ENCODE data around the gene INPP4A. TPM values are rescaled to one million over a fixed set of nuclear protein-coding genes. Genes with fewer than 3 reads are reported as not detected.

INPP4A gene
- total RNA-seq, 4 donors from 2014 or later = 13.6 to 25.2 (median 17.2) TPM

DNA sequence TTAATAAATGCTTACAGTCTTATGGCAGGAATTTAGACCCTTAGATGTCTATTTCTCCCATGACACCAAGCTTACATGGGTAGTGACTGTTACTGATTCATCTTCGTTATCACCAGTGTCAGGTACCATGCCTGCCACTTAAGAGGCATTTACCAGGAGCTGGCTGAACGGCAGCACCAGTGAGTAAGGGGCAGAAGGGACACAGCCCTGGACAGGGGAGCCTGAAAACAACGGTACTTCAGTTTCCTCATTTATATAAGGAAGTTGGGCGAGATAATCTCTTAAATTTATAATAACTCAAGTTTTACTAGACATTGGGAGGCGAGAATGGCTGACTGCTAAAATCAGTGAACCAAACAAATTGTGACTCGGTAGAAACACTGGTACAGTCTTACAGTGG lies 162.4 kb downstream of the INPP4A start:
- TF ChIP-seq, protein P1, sequence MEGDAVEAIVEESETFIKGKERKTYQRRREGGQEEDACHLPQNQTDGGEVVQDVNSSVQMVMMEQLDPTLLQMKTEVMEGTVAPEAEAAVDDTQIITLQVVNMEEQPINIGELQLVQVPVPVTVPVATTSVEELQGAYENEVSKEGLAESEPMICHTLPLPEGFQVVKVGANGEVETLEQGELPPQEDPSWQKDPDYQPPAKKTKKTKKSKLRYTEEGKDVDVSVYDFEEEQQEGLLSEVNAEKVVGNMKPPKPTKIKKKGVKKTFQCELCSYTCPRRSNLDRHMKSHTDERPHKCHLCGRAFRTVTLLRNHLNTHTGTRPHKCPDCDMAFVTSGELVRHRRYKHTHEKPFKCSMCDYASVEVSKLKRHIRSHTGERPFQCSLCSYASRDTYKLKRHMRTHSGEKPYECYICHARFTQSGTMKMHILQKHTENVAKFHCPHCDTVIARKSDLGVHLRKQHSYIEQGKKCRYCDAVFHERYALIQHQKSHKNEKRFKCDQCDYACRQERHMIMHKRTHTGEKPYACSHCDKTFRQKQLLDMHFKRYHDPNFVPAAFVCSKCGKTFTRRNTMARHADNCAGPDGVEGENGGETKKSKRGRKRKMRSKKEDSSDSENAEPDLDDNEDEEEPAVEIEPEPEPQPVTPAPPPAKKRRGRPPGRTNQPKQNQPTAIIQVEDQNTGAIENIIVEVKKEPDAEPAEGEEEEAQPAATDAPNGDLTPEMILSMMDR (IDR thresholded peaks at IDR 0.05) = no peak
- TF ChIP-seq POLR2A (IDR thresholded peaks at IDR 0.05) (no peak), POLR2AphosphoS5 (IDR thresholded peaks at IDR 0.05) (no peak), EP300 (IDR thresholded peaks at IDR 0.05) (no peak)
- DNase-seq (ENCODE audit: low spot score in 2 of 2) = no peak
- H3K27me3 ChIP-seq = no peaks in the 10 kb centered on the region
- WGBS = 73% methylated on average over 6 of the region's 6 CpGs
- H3K27ac ChIP-seq = no peak overlapping the region
- peak overlapping the region; percentile 92 for H3K4me3 ChIP-seq
- H3K9me3 ChIP-seq = no peaks in the 10 kb centered on the region
- H3K4me1 ChIP-seq = peaks cover 56% of the 10 kb centered on the region
- H3K36me3 ChIP-seq = peaks cover 23% of the 10 kb centered on the region

DNA sequence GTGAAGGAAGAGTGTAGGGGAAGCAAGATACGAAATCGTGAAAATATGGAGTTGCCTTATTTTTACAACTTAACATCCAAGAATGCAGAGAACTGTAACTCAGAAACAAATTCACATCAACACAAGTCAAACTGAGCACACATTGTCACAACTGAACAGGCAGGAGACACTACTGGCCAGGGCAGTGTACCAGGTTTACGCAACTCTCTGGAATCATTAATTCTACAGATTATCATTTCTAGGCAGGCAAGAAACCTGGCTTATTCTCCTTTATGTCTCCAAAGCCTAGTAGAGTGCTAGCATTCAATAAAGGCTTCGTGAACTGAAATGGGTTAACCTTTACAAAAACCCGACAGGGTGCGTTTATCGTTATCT lies 163.1 kb downstream of the INPP4A start:
- Histone ChIP-seq H3K4me1 (peaks cover 56% of the 10 kb centered on the region), H3K27ac (peak overlapping the region; percentile 97), H3K36me3 (peaks cover 23% of the 10 kb centered on the region), H3K4me3 (peak overlapping the region; percentile 92), H3K9me3 (no peaks in the 10 kb centered on the region), H3K27me3 (no peaks in the 10 kb centered on the region)
- TF ChIP-seq EP300 (IDR thresholded peaks at IDR 0.05) = no peak
- TF ChIP-seq POLR2AphosphoS5 (IDR thresholded peaks at IDR 0.05) = no peak
- WGBS = 5% methylated on average over 7 of the region's 7 CpGs
- DNase-seq (ENCODE audit: low spot score in 2 of 2) = no peak

- Histone ChIP-seq H3K36me3 (peaks cover 20% of the 10 kb centered on the region), H3K9me3 (no peaks in the 10 kb centered on the region), H3K27ac (peak within 1 kb of the TSS; percentile 97), H3K4me1 (peaks cover 56% of the 10 kb centered on the region), H3K4me3 (peak within 1 kb of the TSS; percentile 92), H3K27me3 (no peaks in the 10 kb centered on the region)
- 0% methylated on average over 38 of the region's 93 CpGs for WGBS
- peak; percentile 94 to 95 for DNase-seq (ENCODE audit: low spot score in 2 of 2)
- peak; percentile 78 to 99 (median 96) for TF ChIP-seq POLR2AphosphoS5 (IDR thresholded peaks at IDR 0.05)
- no peak for TF ChIP-seq EP300 (IDR thresholded peaks at IDR 0.05)
- TF ChIP-seq, protein P1 (IDR thresholded peaks at IDR 0.05) = peak in 1 of 2 donors; percentile 5
- TF ChIP-seq POLR2A (IDR thresholded peaks at IDR 0.05) = peak; percentile 13 to 92
Observed at GRCh38 chr2:98608116-98608961, 163.7 kb downstream of the INPP4A start, which contains the start of the genes COA5 and UNC50. Gene COA5 (minus strand): TSS chr2:98608512. CDS start chr2:98608405, 107 bp downstream. Gene UNC50 (plus strand): TSS chr2:98608589. CDS start chr2:98609760, 1,171 bp downstream.

- Histone ChIP-seq H3K9me3 (no peaks in the 10 kb centered on the region), H3K27ac (peak overlapping the region; percentile 97), H3K4me3 (peak overlapping the region; percentile 92), H3K27me3 (no peaks in the 10 kb centered on the region), H3K36me3 (peaks cover 19% of the 10 kb centered on the region), H3K4me1 (peaks cover 56% of the 10 kb centered on the region)
- TF ChIP-seq EP300 (IDR thresholded peaks at IDR 0.05) (no peak), POLR2A (IDR thresholded peaks at IDR 0.05) (no peak), POLR2AphosphoS5 (IDR thresholded peaks at IDR 0.05) (no peak)
- TF ChIP-seq, protein P1 (IDR thresholded peaks at IDR 0.05) = no peak
- 4% methylated on average over 29 of the region's 29 CpGs for WGBS
- no peak for DNase-seq (ENCODE audit: low spot score in 2 of 2)
Observed at GRCh38 chr2:98608962-98609604, 164.4 kb downstream of the INPP4A start.

- H3K27me3 ChIP-seq = no peaks in the 10 kb centered on the region
- WGBS = 95% methylated on average over 9 of the region's 9 CpGs
- H3K9me3 ChIP-seq = no peaks in the 10 kb centered on the region
- no peak overlapping the region for H3K4me3 ChIP-seq
- no peak overlapping the region for H3K27ac ChIP-seq
- peaks cover 58% of the 10 kb centered on the region for H3K36me3 ChIP-seq
- no peak for TF ChIP-seq POLR2AphosphoS5 (IDR thresholded peaks at IDR 0.05)
- TF ChIP-seq POLR2A (IDR thresholded peaks at IDR 0.05) = no peak
- TF ChIP-seq, protein P1 (IDR thresholded peaks at IDR 0.05) = no peak
- no peak for TF ChIP-seq EP300 (IDR thresholded peaks at IDR 0.05)
- no peak for DNase-seq (ENCODE audit: low spot score in 2 of 2)
- H3K4me1 ChIP-seq = peaks cover 21% of the 10 kb centered on the region
Observed at GRCh38 chr2:98614024-98614739, 169.5 kb downstream of the INPP4A start.
